Retina (tissue), 1 donor: Measurements from ENCODE around the gene DTL.

Experiments
- DNase-seq: peaks from one replicate; pipeline ENCODE4 v3.0.0-alpha.2; 2016

DTL gene

GRCh38 chr1:212039622-212040021 lies 4.1 kb downstream of the DTL start:
- DNase-seq, result no peak

- no peak for DNase-seq
These were observed 5.3 kb downstream of the DTL start for GRCh38 chr1:212040629-212041412.

- DNase-seq, result no peak
These were observed 6.9 kb downstream of the DTL start for GRCh38 chr1:212042436-212042835.

GRCh38 chr1:212044851-212045250 lies 9.3 kb downstream of the DTL start:
- DNase-seq, result no peak

GRCh38 chr1:212045981-212046380 lies 10.4 kb downstream of the DTL start:
- no peak for DNase-seq

GRCh38 chr1:212053993-212054392 lies 18.4 kb downstream of the DTL start:
- no peak for DNase-seq

- no peak for DNase-seq
These were observed 19.8 kb downstream of the DTL start for GRCh38 chr1:212055333-212055732.

GRCh38 chr1:212060632-212061472 lies 25.3 kb downstream of the DTL start:
- DNase-seq, result no peak

GRCh38 chr1:212062832-212063438 lies 27.4 kb downstream of the DTL start:
- peak; percentile 7 for DNase-seq

- DNase-seq, result no peak
These were observed 32.2 kb downstream of the DTL start for GRCh38 chr1:212067787-212068186.

GRCh38 chr1:212070720-212071302 lies 35.3 kb downstream of the DTL start:
- DNase-seq, result peak; percentile 11

GRCh38 chr1:212072047-212072446 lies 36.5 kb downstream of the DTL start:
- DNase-seq, result no peak

- DNase-seq, result no peak
These were observed 37.9 kb downstream of the DTL start for GRCh38 chr1:212073490-212073889.

GRCh38 chr1:212074313-212074712 lies 38.8 kb downstream of the DTL start:
- DNase-seq, result no peak

- no peak for DNase-seq
These were observed 39.3 kb downstream of the DTL start for GRCh38 chr1:212074856-212075255.

GRCh38 chr1:212077028-212077427 lies 41.5 kb downstream of the DTL start:
- DNase-seq, result no peak

GRCh38 chr1:212078826-212079225 lies 43.3 kb downstream of the DTL start:
- DNase-seq, result no peak

- DNase-seq, result no peak
These were observed 47.3 kb downstream of the DTL start for GRCh38 chr1:212082765-212083406.

GRCh38 chr1:212089560-212090163 lies 54.1 kb downstream of the DTL start:
- DNase-seq, result no peak

- DNase-seq, result no peak
These were observed 56.0 kb downstream of the DTL start for GRCh38 chr1:212091438-212092121.

- DNase-seq, result no peak
These were observed 61.8 kb downstream of the DTL start for GRCh38 chr1:212097360-212097759.

GRCh38 chr1:212098310-212098709 lies 62.8 kb downstream of the DTL start:
- DNase-seq, result no peak
